HG02623 (cell line): ENCODE results near the gene RIF1.

Experiments used
- ATAC-seq: cut with Tn5 transposase; IDR thresholded peaks from one replicate; pipeline ENCODE4 v1.9.1; 2021; ENCODE audit warnings: moderate library complexity; ENCODE audit not compliant: unreplicated experiment

RIF1 gene, protein sequence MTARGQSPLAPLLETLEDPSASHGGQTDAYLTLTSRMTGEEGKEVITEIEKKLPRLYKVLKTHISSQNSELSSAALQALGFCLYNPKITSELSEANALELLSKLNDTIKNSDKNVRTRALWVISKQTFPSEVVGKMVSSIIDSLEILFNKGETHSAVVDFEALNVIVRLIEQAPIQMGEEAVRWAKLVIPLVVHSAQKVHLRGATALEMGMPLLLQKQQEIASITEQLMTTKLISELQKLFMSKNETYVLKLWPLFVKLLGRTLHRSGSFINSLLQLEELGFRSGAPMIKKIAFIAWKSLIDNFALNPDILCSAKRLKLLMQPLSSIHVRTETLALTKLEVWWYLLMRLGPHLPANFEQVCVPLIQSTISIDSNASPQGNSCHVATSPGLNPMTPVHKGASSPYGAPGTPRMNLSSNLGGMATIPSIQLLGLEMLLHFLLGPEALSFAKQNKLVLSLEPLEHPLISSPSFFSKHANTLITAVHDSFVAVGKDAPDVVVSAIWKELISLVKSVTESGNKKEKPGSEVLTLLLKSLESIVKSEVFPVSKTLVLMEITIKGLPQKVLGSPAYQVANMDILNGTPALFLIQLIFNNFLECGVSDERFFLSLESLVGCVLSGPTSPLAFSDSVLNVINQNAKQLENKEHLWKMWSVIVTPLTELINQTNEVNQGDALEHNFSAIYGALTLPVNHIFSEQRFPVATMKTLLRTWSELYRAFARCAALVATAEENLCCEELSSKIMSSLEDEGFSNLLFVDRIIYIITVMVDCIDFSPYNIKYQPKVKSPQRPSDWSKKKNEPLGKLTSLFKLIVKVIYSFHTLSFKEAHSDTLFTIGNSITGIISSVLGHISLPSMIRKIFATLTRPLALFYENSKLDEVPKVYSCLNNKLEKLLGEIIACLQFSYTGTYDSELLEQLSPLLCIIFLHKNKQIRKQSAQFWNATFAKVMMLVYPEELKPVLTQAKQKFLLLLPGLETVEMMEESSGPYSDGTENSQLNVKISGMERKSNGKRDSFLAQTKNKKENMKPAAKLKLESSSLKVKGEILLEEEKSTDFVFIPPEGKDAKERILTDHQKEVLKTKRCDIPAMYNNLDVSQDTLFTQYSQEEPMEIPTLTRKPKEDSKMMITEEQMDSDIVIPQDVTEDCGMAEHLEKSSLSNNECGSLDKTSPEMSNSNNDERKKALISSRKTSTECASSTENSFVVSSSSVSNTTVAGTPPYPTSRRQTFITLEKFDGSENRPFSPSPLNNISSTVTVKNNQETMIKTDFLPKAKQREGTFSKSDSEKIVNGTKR (N-terminal part only)

DNA sequence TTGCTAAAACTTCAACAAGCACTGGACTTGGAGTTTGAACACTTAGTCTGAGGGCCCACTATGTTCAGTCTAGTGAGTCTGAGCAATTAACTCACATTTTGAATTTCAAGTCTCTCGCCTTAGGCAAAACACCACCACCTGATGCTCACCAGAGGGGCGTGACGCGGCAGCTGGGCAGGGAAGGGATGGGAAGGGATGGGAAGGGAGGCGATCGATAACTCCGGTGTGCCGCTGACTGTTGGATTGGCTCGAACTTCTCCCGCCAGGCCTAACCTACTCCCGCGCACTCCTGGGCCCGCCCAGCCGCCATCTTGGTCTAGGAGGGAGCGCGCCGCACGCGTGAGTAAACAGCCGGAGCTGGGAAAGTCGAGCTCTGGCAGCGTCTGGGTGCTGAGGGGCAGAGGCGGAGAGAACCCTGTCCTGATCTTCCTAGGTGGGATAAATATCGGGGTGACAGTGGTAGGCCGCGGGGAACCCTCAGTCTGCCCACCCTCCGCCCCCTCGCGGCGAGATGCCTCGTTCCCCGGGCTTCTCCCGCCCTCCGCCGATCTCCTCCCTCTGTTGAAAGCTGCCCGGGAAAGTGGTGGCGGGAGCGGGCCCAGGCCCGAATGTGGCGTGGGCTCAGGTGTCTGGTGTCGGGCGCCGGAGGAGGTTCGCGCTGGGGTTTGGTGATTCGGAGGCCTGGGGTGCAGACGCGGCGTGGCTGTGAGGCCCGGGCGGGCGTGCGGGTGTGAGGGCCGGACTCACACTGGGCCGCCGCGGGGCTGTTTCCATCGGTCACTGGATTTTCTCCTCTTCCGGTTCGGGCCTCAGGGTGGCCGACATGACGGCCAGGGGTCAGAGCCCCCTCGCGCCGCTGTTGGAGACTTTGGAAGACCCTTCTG is at the start of gene RIF1:
Gene RIF1 (plus strand): TSS at position 302 of the 884 bp plus-strand sequence. CDS start 522 bp downstream, at position 824.
- ATAC-seq = peak; percentile 95

DNA sequence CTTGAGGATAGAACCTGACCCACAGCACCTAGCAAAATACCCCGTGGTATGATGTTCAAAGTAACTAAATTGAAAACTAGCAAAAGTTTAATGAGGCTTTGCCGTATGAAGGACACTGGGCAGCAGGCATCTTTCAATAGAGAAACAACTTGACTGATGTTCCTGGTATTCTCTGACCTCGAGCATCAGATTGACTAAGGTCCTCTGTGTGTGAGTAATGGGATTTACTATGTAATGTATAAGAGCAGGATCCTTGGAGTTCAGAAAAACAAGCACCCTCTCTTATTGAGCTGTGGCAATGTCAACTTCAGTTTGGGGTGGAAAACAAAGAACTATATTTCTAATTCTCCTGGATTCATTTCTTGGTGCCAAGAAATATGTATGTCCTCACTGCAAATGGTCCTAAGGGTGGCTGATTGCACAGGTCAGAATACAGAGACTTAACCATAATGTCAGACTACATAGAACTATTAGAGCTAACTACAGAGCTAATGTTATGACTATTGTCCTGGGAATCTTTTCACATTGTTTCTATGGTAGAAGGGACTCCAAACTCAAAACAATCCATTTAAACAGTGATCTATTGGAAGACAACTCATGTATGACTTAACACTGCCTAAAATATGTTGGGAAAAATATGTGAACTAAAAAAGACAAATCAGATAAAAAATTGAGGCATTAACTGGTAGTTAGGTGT is 47.9 kb upstream of the RIF1 start:
- ATAC-seq = no peak

DNA sequence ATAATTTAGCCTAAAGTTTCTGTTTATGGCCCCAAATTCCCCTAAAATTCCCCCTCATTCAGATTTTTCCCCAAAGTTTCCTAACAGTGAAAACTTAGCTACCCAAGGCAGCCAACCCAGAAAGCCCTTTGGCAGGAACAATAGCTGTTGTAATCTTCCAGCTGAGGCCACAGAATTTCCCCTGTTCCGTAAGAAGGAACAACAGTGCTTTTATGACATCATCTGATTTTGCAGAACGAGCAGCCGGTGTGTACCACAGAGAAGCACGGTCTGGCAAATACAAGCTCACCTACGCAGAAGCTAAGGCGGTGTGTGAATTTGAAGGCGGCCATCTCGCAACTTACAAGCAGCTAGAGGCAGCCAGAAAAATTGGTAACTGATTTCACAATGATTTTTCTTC is 46.0 kb upstream of the RIF1 start:
- ATAC-seq = peak; percentile 88

DNA sequence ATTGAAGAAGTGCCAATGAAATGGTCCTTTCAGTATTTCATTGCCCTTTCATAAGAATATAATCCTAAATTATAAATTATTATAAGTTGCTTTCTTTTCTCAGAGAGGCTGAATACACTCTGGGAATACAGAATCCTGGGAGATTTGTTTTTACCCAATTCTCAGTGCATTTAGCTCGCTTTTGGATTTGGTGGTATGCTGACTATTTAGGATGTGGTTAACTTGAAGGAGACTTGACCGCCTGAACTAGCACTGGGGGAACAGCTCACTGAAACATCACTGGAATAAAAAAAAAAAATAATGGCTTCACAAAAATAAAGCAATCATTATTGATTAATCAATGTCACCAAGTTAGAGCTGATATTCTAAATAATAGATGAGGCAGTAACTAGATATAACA is 42.1 kb upstream of the RIF1 start:
- ATAC-seq = no peak

DNA sequence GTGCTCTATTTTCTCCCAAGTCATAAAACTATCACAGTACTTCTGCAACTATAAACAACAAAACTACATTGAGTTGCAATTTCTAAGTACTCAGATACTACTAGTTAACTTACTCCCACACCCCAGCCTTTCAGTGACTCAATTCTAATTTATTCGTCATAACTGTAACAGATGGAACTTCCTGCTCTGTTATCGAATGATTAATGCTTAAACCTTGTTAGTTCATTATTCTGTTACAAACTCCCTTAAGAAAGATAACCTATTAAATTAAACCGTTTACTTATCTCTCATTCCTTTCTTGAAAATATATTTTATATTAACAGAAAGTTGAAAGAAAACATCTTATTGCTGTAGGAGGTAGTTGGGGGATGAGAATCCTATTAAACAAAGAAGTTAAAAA is 35.3 kb upstream of the RIF1 start:
- ATAC-seq = peak; percentile 92

DNA sequence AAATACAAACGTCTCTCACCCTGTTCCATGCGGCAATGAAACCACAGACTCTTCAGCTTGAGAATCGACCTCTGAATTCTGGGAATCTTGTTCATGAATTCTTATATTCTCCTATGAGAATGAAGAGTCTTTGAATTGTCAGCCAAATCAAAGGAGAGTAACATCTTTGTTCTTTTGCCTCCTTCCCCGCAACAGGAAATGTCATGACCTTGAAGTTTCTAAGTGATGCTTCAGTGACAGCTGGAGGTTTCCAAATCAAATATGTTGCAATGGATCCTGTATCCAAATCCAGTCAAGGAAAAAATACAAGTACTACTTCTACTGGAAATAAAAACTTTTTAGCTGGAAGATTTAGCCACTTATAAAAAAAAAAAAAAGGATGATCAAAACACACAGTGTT is 30.5 kb upstream of the RIF1 start:
- ATAC-seq = no peak

DNA sequence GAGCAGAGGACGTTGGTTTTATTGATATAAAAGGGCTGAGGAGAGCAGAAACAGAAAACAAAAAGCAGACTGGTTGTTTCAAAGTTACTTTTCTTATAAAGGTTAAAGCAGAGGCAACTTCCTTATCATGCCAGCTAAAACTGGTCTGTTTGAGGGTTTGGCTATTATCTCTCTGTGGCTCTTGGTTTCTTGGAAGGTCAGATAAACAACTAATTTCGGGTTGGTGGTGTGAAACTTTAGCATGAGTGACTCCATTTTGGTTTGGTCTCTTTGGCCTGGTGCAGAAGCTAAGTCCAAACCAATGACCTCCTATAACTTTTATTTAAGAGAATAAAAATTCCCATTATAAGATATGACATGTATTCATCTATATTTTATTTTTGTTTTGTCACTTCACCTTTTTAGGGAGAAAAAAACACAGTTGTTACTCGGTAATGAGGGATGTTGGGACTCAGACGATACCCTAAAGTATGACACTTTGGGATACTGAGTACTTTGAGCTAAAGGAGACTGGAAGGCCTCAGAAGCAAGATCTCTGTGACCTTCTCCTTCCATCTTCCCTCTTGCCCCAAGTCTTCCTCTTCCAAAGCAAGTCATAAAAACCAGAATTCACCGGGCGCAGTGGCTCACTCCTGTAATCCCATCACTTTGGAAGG is 29.0 kb upstream of the RIF1 start:
- ATAC-seq = no peak

DNA sequence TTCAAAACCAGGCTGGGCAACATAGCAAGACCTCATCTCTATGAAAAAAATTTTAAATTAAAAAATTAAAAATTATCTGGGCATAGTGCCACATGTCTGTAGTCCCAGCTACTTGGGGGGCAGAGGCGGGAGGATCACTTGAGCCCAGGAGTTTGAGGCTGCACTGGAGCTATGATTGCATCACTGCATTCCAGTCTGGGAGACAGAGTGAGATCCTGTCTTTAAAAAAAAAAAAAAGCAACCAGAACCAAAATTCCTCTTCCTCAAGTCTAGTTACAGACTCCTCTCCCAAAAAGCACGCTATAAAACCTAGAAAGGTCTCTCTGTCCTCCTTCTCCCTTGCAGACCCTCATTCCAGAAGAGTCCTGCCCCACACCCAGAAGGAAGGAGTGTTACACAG is 28.4 kb upstream of the RIF1 start:
- ATAC-seq = no peak

DNA sequence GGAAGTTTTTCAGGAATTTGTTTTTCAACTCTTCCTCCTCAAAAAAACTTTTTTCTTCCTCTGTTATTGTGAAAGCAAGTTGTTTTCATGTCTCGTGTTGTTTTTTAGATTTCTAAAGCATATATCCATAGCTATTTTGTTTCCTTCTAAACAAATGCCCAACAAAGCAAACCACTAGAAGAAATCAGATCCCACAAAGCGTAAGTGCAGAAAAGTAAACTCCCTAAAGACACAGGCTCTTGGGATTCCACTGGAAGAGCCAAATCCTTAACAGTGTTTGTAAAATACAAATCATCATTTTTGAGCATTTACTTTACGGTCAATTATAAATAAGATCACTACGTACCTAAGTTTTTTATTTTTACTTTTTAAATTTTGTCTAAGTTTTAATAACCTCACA is 21.7 kb upstream of the RIF1 start:
- no peak for ATAC-seq

DNA sequence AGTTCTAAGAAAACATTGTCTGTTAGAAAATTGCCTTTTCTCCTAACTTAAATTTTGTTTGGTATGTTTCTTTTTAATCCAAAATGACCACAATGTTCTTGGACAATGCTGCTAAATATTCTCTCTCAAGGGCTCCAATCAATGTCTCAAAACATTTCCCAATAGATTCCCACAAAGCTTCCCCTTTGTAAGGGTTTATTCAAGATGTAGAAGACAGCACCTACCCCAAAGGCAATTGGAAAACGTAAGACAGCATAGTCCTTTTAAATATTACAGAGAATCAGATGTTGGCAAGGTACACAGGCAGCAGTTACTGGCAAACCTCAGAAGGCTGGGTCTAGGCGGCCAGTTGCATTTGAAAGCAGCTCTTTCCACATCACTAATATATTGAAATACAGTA is 18.3 kb upstream of the RIF1 start:
- no peak for ATAC-seq

DNA sequence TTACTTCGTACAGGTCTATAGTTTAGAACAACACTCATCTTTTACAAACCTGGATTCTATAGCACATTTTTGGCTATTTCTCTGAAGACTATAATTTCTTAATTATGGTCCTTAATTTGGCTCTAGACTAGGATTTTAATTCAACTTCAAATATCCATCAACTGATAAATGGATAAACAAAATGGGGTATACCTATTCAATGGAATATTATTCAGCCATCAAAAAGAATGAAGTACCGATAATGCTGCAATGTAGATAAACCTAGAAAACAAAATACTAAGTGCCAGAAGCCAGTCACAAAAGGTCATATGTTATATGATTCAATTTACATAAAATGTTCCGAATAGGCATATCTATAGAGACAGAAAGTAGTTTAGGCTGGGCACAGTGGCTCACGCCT is 15.2 kb upstream of the RIF1 start:
- no peak for ATAC-seq

DNA sequence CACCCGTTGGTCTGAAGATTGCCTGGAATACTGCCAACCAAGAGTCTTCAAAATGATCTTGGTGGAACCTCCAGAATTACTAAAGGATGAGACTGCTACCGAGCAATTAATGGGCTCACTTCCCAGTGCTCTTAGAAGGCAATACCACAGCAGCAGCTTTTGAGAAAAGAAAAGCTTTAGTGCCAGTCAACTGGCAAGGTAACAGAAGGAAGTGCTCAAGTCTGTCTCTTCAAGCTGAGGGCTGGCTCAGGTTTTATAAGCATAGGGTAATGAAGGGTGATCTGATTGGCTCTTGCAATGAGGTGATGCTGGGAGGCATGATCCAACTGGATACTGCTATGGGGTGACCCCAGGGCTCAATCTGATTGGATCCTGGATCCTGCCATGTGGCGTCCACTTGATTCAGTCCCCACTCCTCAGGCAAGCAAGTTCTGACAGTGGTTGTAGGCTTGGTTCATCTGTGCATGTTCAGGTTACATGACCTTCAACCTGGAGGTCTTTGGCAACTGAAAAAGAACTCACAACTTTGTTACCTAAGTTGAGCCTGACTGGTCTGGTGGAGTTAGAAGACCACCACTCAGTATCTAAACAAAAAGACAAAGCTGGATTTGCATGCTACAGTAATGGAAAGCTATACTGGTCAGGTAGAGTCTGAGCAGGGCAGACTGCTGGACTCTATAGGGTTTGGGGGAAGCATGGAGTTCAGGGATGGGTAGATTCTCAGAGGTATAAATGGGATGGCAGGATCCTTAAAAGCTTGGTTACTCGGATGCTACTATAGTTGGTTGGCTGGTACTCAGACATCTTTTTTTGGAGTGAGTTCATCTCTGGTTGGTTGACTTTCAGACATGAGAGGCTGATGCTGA is 14.0 kb upstream of the RIF1 start:
- ATAC-seq = no peak

DNA sequence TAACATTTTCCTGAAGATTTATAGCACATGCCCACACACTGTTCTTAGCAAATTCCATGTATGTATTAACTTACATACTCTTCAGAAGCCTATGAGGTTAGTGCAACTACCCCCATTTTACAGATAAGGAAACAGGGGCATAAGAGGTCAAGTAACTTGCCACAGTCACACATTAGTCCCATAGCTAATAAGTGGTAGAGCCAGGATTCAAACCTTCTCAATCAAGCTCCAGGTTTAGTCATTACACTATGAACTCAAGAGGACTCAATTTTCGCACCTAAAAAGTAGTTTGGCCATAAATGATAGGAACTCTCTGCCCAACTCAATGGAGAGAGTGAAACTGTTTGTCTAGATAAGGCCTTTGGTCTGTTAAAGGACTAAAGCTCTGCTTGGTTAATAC is 9.7 kb upstream of the RIF1 start:
- no peak for ATAC-seq

DNA sequence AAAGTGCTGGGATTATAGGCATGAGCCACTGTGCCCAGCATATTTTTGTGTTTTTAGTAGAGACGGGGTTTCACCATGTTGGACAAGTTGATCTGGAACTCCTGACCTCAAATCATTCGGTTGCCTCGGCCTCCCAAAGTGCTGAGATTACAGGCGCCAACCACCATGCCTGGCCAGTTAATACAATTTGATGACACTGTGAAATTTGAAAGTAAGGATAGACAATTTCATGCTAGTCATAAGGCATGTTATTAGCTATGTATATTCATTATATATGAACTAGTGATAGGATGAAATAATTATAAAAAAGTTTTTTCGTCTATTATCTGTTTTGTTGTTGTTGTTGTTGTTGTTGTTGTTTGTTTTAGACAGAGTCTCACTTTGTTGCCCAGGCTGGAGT is 8.6 kb upstream of the RIF1 start:
- no peak for ATAC-seq

DNA sequence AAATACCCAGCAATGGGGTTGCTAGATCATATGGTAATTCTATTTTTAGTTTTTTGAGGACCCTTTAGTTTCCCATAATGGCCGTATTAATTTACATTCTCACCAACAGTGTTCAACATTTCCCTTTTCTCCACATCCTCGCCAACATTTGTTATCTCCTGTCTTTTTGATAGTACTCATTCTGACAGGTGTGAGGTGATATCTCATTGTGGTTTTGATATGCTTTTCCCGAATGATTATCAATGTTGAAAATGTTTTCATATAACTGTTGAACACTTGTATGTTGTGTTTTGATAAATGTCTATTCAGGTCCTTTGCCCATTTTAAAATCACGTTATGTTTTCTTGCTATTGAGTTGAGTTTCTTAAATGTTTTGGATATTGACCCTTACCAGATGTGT is 5.8 kb upstream of the RIF1 start:
- ATAC-seq = no peak

DNA sequence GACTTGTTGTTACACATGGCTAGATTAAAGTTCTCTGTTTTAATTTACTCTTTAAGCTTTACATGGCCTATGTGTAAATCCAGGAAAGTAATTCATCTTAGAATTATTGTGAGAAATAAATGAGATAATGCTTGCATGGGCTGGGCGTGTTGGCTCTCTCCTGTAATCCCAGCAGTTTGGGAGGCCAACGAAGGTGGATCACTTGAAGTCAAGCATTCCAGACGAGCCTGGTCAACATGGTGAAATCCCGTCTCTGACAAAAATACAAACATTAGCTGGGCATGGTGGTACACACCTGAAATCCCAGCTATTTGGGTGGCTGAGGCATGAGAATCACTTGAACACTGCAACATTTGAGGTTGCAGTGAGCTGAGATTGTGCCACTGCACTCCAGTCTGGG is 4.3 kb upstream of the RIF1 start:
- no peak for ATAC-seq

DNA sequence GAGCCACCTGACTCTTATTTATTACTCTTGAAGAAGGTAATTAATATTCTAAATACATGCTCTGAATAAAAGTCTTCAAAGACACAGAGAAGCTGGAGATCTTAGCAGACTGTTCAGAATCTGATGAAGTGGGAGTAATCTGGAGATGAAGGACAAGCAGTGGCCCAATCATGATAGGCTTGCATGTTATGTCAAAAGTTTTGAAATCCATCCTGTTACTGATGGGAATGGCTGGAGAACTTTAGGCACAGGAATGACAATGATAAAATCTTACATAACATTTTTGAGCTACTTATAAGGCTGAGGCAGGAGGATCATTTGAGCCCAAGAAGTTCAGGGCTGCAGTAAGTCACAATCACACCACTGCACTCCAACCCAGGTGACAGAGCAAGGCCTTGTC is 2.4 kb upstream of the RIF1 start:
- no peak for ATAC-seq
